Measurements from ENCODE around the gene ABCC11.

- TF ChIP-seq FOXK2 (IDR thresholded peaks at IDR 0.05) = no peak
- TF ChIP-seq HDGF (IDR thresholded peaks at IDR 0.05; ENCODE audit: borderline replicate concordance) = no peak
- no peak for TF ChIP-seq SUZ12 (IDR thresholded peaks at IDR 0.05)
- no peak for TF ChIP-seq TARDBP (IDR thresholded peaks at IDR 0.05)
- TF ChIP-seq CTBP1 (IDR thresholded peaks at IDR 0.05; ENCODE audit: borderline replicate concordance) = no peak
- no peak for TF ChIP-seq SP1 (IDR thresholded peaks at IDR 0.05)
- TF ChIP-seq BHLHE40 (IDR thresholded peaks at IDR 0.05; ENCODE audit: borderline replicate concordance) = no peak
- TF ChIP-seq FOXA1 (IDR thresholded peaks at IDR 0.05) = no peak
- TF ChIP-seq ZNF384 (IDR thresholded peaks at IDR 0.05) = no peak
Measured at GRCh38 chr16:48244080-48244862, 3.1 kb downstream of the ABCC11 start, which contains the start of gene LONP2.
